Activated T-cell treated with anti-CD3 and anti-CD28 coated beads, Interleukin-2, amount 50 U/mL, for 24 hours (primary cell): ENCODE measurements around the gene TYW1.
A peak's percentile ranks its signal among the peaks of the same experiment; 100 is the strongest.
"Not testable (repeated sequence)": the region's sequence is repeated elsewhere in the genome, so short reads cannot be mapped to it uniquely, and the experiment has no call there.

Experiments used
- DNase-seq: peaks from one replicate; pipeline ENCODE4 v3.0.0-alpha.2; 2020
- H3K27ac Mint-ChIP-seq: 2 replicates; pipeline ENCODE4 v1.8.0; 2020; ENCODE audit warnings: mild to moderate bottlenecking, mixed read lengths
- H3K27me3 Mint-ChIP-seq: 2 replicates; pipeline ENCODE4 v1.8.0; 2020; ENCODE audit warnings: mixed read lengths
- H3K36me3 Mint-ChIP-seq: 2 replicates; pipeline ENCODE4 v1.8.0; 2020; ENCODE audit warnings: low read depth, mixed read lengths
- H3K4me1 Mint-ChIP-seq: 2 replicates; pipeline ENCODE4 v1.8.0; 2020; ENCODE audit warnings: low read depth, mixed read lengths
- H3K4me3 Mint-ChIP-seq: 2 replicates; pipeline ENCODE4 v1.8.0; 2020; ENCODE audit warnings: mild to moderate bottlenecking, moderate library complexity, mixed read lengths
- H3K9me3 Mint-ChIP-seq: 2 replicates; pipeline ENCODE4 v1.8.0; 2020; ENCODE audit warnings: mixed read lengths

Gene TYW1

GRCh38 chr7:66970310-66970709, 26.3 kb upstream of the TYW1 start:
- Mint-ChIP-seq H3K4me3 (no peak overlapping the region), H3K27ac (no peak overlapping the region), H3K27me3 (no peaks in the 10 kb centered on the region), H3K4me1 (peaks cover 3% of the 10 kb centered on the region), H3K36me3 (no peaks in the 10 kb centered on the region), H3K9me3 (no peaks in the 10 kb centered on the region)
- DNase-seq, result no peak

- DNase-seq, result no peak
- no peak overlapping the region for H3K4me3 Mint-ChIP-seq
- H3K27ac Mint-ChIP-seq, result peak overlapping the region; percentile 18
- H3K27me3 Mint-ChIP-seq, result no peaks in the 10 kb centered on the region
- H3K36me3 Mint-ChIP-seq, result peaks cover 1% of the 10 kb centered on the region
- H3K4me1 Mint-ChIP-seq, result no peaks in the 10 kb centered on the region
- peaks cover 5% of the 10 kb centered on the region for H3K9me3 Mint-ChIP-seq
These were observed 21.5 kb upstream of the TYW1 start for GRCh38 chr7:66974986-66975590.

GRCh38 chr7:66978312-66978711, 18.3 kb upstream of the TYW1 start:
- H3K36me3 Mint-ChIP-seq, DNase-seq, H3K4me3 Mint-ChIP-seq, H3K27ac Mint-ChIP-seq, H3K4me1 Mint-ChIP-seq, H3K27me3 Mint-ChIP-seq: not testable (repeated sequence)
- peaks cover 14% of the 10 kb centered on the region for H3K9me3 Mint-ChIP-seq

GRCh38 chr7:66979013-66979412, 17.6 kb upstream of the TYW1 start:
- not testable (repeated sequence) for H3K4me3 Mint-ChIP-seq, H3K27me3 Mint-ChIP-seq, H3K27ac Mint-ChIP-seq

GRCh38 chr7:66980336-66980735, 16.3 kb upstream of the TYW1 start:
- H3K27ac Mint-ChIP-seq, DNase-seq, H3K4me1 Mint-ChIP-seq, H3K4me3 Mint-ChIP-seq, H3K36me3 Mint-ChIP-seq, H3K27me3 Mint-ChIP-seq: not testable (repeated sequence)
- peaks cover 14% of the 10 kb centered on the region for H3K9me3 Mint-ChIP-seq

More at GRCh38 chr7:66979013-66979412, 17.6 kb upstream of the TYW1 start:
- not testable (repeated sequence) for H3K36me3 Mint-ChIP-seq, H3K4me1 Mint-ChIP-seq, DNase-seq
- H3K9me3 Mint-ChIP-seq, result peaks cover 14% of the 10 kb centered on the region

GRCh38 chr7:66989552-66989951, 7.1 kb upstream of the TYW1 start:
- not testable (repeated sequence) for H3K9me3 Mint-ChIP-seq, H3K27ac Mint-ChIP-seq
- H3K36me3 Mint-ChIP-seq, result peaks cover 66% of the 10 kb centered on the region

GRCh38 chr7:66994051-66994450, 2.6 kb upstream of the TYW1 start:
- Mint-ChIP-seq H3K36me3 (peaks cover 74% of the 10 kb centered on the region), H3K4me3 (peak overlapping the region; percentile 99)

More at GRCh38 chr7:66989552-66989951, 7.1 kb upstream of the TYW1 start:
- H3K4me1 Mint-ChIP-seq, result peaks cover 26% of the 10 kb centered on the region
- not testable (repeated sequence) for DNase-seq, H3K4me3 Mint-ChIP-seq, H3K27me3 Mint-ChIP-seq

GRCh38 chr7:66994691-66995049, 2.0 kb upstream of the TYW1 start:
- peak; percentile 57 for DNase-seq
- Mint-ChIP-seq H3K27ac (peak overlapping the region; percentile 98), H3K4me3 (peak overlapping the region; percentile 99), H3K36me3 (peaks cover 77% of the 10 kb centered on the region), H3K4me1 (peaks cover 34% of the 10 kb centered on the region)
- not testable (repeated sequence) for H3K9me3 Mint-ChIP-seq, H3K27me3 Mint-ChIP-seq

More at GRCh38 chr7:66994051-66994450, 2.6 kb upstream of the TYW1 start:
- H3K27me3 Mint-ChIP-seq, DNase-seq, H3K9me3 Mint-ChIP-seq: not testable (repeated sequence)
- Mint-ChIP-seq H3K4me1 (peaks cover 34% of the 10 kb centered on the region), H3K27ac (peak overlapping the region; percentile 98)

- H3K4me3 Mint-ChIP-seq, result peak within 1 kb of the TSS; percentile 99
- peak; percentile 90 for DNase-seq
- peaks cover 34% of the 10 kb centered on the region for H3K4me1 Mint-ChIP-seq
- H3K9me3 Mint-ChIP-seq, H3K27me3 Mint-ChIP-seq: not testable (repeated sequence)
- peaks cover 75% of the 10 kb centered on the region for H3K36me3 Mint-ChIP-seq
- H3K27ac Mint-ChIP-seq, result peak within 1 kb of the TSS; percentile 99
These were observed 1.4 kb upstream of the TYW1 start, which contains the start of gene SBDS for GRCh38 chr7:66995050-66995776. Gene SBDS, minus strand, starts transcription at chr7:66995586. Its CDS starts 169 bp downstream, at chr7:66995417.

GRCh38 chr7:67000601-67001258, 4.1 kb downstream of the TYW1 start:
- Mint-ChIP-seq H3K36me3 (peaks cover 67% of the 10 kb centered on the region), H3K4me1 (peaks cover 28% of the 10 kb centered on the region), H3K27ac (peak overlapping the region; percentile 79)
- H3K9me3 Mint-ChIP-seq, H3K4me3 Mint-ChIP-seq, DNase-seq, H3K27me3 Mint-ChIP-seq: not testable (repeated sequence)

GRCh38 chr7:67004145-67004544, 7.5 kb downstream of the TYW1 start:
- not testable (repeated sequence) for H3K27ac Mint-ChIP-seq, H3K9me3 Mint-ChIP-seq, H3K27me3 Mint-ChIP-seq, H3K4me3 Mint-ChIP-seq, DNase-seq
- peaks cover 22% of the 10 kb centered on the region for H3K4me1 Mint-ChIP-seq
- peaks cover 76% of the 10 kb centered on the region for H3K36me3 Mint-ChIP-seq

GRCh38 chr7:67006965-67007364, 10.3 kb downstream of the TYW1 start:
- DNase-seq, result no peak
- no peaks in the 10 kb centered on the region for H3K27me3 Mint-ChIP-seq
- H3K36me3 Mint-ChIP-seq, result peaks cover 87% of the 10 kb centered on the region
- H3K9me3 Mint-ChIP-seq, result no peaks in the 10 kb centered on the region
- peaks cover 18% of the 10 kb centered on the region for H3K4me1 Mint-ChIP-seq
- H3K4me3 Mint-ChIP-seq, result no peak overlapping the region
- no peak overlapping the region for H3K27ac Mint-ChIP-seq

GRCh38 chr7:67008260-67008659, 11.6 kb downstream of the TYW1 start:
- Mint-ChIP-seq H3K36me3 (peaks cover 89% of the 10 kb centered on the region), H3K4me3 (no peak overlapping the region), H3K4me1 (peaks cover 11% of the 10 kb centered on the region), H3K27me3 (no peaks in the 10 kb centered on the region), H3K9me3 (no peaks in the 10 kb centered on the region), H3K27ac (no peak overlapping the region)
- no peak for DNase-seq

- H3K27ac Mint-ChIP-seq, H3K4me3 Mint-ChIP-seq, H3K4me1 Mint-ChIP-seq, H3K9me3 Mint-ChIP-seq, DNase-seq, H3K27me3 Mint-ChIP-seq: not testable (repeated sequence)
- H3K36me3 Mint-ChIP-seq, result peaks cover 91% of the 10 kb centered on the region
These were observed 13.0 kb downstream of the TYW1 start for GRCh38 chr7:67009677-67010076.

- not testable (repeated sequence) for H3K4me1 Mint-ChIP-seq, H3K4me3 Mint-ChIP-seq, DNase-seq, H3K27me3 Mint-ChIP-seq, H3K9me3 Mint-ChIP-seq, H3K27ac Mint-ChIP-seq
- peaks cover 91% of the 10 kb centered on the region for H3K36me3 Mint-ChIP-seq
These were observed 17.5 kb downstream of the TYW1 start for GRCh38 chr7:67014076-67014622.
